Measurements from ENCODE around the gene PIK3CD.

- TF ChIP-seq CTCF (conservative IDR thresholded peaks at IDR 0.05) (no peak), EZH2 (IDR thresholded peaks at IDR 0.05; ENCODE audit: low read depth) (no peak)
These were observed 39.0 kb downstream of the PIK3CD start for GRCh38 chr1:9690440-9691107.

All from PC-9 (cell line).